ENCODE measurements around the gene KRTAP5-7. TPM values are rescaled to one million over a fixed set of nuclear protein-coding genes. Genes with fewer than 3 reads are reported as not detected.

Gene KRTAP5-7
- total and polyA plus RNA-seq, 2 experiments from 2014 or later: not detected

GRCh38 chr11:71498091-71498490 is 29.0 kb upstream of the KRTAP5-7 start (continued):
- TF ChIP-seq, protein P1, sequence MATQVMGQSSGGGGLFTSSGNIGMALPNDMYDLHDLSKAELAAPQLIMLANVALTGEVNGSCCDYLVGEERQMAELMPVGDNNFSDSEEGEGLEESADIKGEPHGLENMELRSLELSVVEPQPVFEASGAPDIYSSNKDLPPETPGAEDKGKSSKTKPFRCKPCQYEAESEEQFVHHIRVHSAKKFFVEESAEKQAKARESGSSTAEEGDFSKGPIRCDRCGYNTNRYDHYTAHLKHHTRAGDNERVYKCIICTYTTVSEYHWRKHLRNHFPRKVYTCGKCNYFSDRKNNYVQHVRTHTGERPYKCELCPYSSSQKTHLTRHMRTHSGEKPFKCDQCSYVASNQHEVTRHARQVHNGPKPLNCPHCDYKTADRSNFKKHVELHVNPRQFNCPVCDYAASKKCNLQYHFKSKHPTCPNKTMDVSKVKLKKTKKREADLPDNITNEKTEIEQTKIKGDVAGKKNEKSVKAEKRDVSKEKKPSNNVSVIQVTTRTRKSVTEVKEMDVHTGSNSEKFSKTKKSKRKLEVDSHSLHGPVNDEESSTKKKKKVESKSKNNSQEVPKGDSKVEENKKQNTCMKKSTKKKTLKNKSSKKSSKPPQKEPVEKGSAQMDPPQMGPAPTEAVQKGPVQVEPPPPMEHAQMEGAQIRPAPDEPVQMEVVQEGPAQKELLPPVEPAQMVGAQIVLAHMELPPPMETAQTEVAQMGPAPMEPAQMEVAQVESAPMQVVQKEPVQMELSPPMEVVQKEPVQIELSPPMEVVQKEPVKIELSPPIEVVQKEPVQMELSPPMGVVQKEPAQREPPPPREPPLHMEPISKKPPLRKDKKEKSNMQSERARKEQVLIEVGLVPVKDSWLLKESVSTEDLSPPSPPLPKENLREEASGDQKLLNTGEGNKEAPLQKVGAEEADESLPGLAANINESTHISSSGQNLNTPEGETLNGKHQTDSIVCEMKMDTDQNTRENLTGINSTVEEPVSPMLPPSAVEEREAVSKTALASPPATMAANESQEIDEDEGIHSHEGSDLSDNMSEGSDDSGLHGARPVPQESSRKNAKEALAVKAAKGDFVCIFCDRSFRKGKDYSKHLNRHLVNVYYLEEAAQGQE (IDR thresholded peaks at IDR 0.05; ENCODE audit: unreplicated experiment): no peak
- TF ChIP-seq EZH2phosphoT487 (IDR thresholded peaks at IDR 0.05; ENCODE audit: unreplicated experiment) (no peak), JUNB (IDR thresholded peaks at IDR 0.05; ENCODE audit: unreplicated experiment) (no peak)

- TF ChIP-seq STAT1 (IDR thresholded peaks at IDR 0.05; ENCODE audit: unreplicated experiment): no peak
- peaks cover 8% of the 10 kb centered on the region; the same call in 1 of the 2 replicates for H3K36me3 ChIP-seq (ENCODE audit: insufficient read depth)
- no peak for DNase-seq (ENCODE audit: low spot score)
These were observed 27.9 kb upstream of the KRTAP5-7 start for GRCh38 chr11:71499125-71499524.

DNA sequence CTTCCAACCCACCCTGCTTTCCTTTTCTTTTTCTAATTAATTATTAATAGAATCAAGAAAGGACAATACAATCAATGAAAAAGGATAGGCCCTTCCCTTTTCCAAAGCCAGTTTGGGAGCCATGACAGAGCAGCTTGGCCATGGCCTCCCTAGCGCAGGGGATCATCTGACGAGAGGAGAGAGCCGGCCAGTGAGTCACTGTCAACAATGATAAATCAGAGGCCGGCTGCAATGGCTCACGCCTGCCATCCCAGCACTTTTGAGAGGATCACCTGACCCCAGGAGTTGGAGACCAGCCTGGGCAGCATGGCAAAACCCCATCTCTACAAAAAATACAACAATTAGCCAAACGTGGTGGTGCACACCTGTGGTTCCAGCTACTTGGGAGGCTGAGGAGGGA is 27.5 kb upstream of the KRTAP5-7 start:
- no peak overlapping the region for H3K4me3 Mint-ChIP-seq
- ATAC-seq: no peak

More at GRCh38 chr11:71499125-71499524, 27.9 kb upstream of the KRTAP5-7 start:
- H3K4me2 ChIP-seq: no peak overlapping the region
- H3K27ac Mint-ChIP-seq: no peak overlapping the region
- H3K36me3 Mint-ChIP-seq (ENCODE audit: low read depth): peaks cover 41% of the 10 kb centered on the region
- peaks cover 5% of the 10 kb centered on the region for H3K27me3 Mint-ChIP-seq (ENCODE audit: insufficient read depth, low read depth, poor library complexity)
- H3K9me2 ChIP-seq (ENCODE audit: insufficient read depth): no peaks in the 10 kb centered on the region
- no peaks in the 10 kb centered on the region for H3F3A ChIP-seq (replicated peaks; ENCODE audit: low read depth)
- H3K9me3 Mint-ChIP-seq: 0 out of 3 replicates have a peak, but pooled peaks cover 3% of the 10 kb centered on the region
- H3K27me3 ChIP-seq (ENCODE audit: insufficient read depth): no peaks in the 10 kb centered on the region
- no peaks in the 10 kb centered on the region for H3K79me2 ChIP-seq (replicated peaks; ENCODE audit: insufficient read depth)
- no peaks in the 10 kb centered on the region for H3K4me1 ChIP-seq (ENCODE audit: insufficient read depth)
- H3K4me3 ChIP-seq: no peak overlapping the region
- ATAC-seq: no peak
- no peak overlapping the region for H2AFZ ChIP-seq
- no peak overlapping the region for H3K4me3 Mint-ChIP-seq
- no peak overlapping the region for H3K27ac ChIP-seq (ENCODE audit: low read depth)
- 0 out of 3 replicates have a peak, but pooled peaks cover 2% of the 10 kb centered on the region for H3K4me1 Mint-ChIP-seq
- H4K20me1 ChIP-seq (replicated peaks; ENCODE audit: insufficient read depth): no peaks in the 10 kb centered on the region; the same call in 1 of the 2 replicates

More for the DNA sequence above, 27.5 kb upstream of the KRTAP5-7 start:
- 0 out of 3 replicates have a peak, but pooled peaks cover 3% of the 10 kb centered on the region for H3K9me3 Mint-ChIP-seq
- no peaks in the 10 kb centered on the region for H3F3A ChIP-seq (replicated peaks; ENCODE audit: low read depth)
- DNase-seq (ENCODE audit: low spot score): no peak
- no peaks in the 10 kb centered on the region; the same call in 1 of the 2 replicates for H4K20me1 ChIP-seq (replicated peaks; ENCODE audit: insufficient read depth)
- H3K9me2 ChIP-seq (ENCODE audit: insufficient read depth): no peaks in the 10 kb centered on the region
- TF ChIP-seq ZNF331 (CRISPR knock-in tag; IDR thresholded peaks at IDR 0.05; ENCODE audit: low read depth) (no peak), CREB1 (CRISPR knock-in tag; IDR thresholded peaks at IDR 0.05; ENCODE audit: low read depth) (no peak), ZNF114 (CRISPR knock-in tag; IDR thresholded peaks at IDR 0.05) (no peak), POLR2AphosphoS5 (IDR thresholded peaks at IDR 0.05; ENCODE audit: low read depth) (no peak), EZH2 (IDR thresholded peaks at IDR 0.05; ENCODE audit: low read depth, unreplicated experiment) (no peak)
- H3K27ac Mint-ChIP-seq: no peak overlapping the region
- H3K4me1 ChIP-seq (ENCODE audit: insufficient read depth): no peaks in the 10 kb centered on the region
- H3K27me3 ChIP-seq (ENCODE audit: insufficient read depth): no peaks in the 10 kb centered on the region
- no peak overlapping the region for H3K4me2 ChIP-seq
- no peaks in the 10 kb centered on the region for H3K79me2 ChIP-seq (replicated peaks; ENCODE audit: insufficient read depth)
- peaks cover 41% of the 10 kb centered on the region for H3K36me3 Mint-ChIP-seq (ENCODE audit: low read depth)
- H3K27ac ChIP-seq (ENCODE audit: low read depth): no peak overlapping the region
- H2AFZ ChIP-seq: no peak overlapping the region
- H3K36me3 ChIP-seq (ENCODE audit: insufficient read depth): peaks cover 8% of the 10 kb centered on the region; the same call in 1 of the 2 replicates
- peaks cover 6% of the 10 kb centered on the region for H3K27me3 Mint-ChIP-seq (ENCODE audit: insufficient read depth, low read depth, poor library complexity)
- no peak overlapping the region for H3K4me3 ChIP-seq
- peaks cover 4% of the 10 kb centered on the region; the same call in 2 of the 3 replicates for H3K4me1 Mint-ChIP-seq
